Endothelial cell of umbilical vein (primary cell): Measurements from ENCODE around the gene DAW1. TPM values are rescaled to one million over a fixed set of nuclear protein-coding genes. Genes with fewer than 3 reads are reported as not detected.

Source experiments
- BruUV-seq: library from RNA; stranded (reverse); fragments of 400-500 nt; replicated peaks from 2 replicates; lab custom pipeline; 2021; lab: Mats Ljungman, UMichigan
- CTCF ChIA-PET: fragments of 300-600, 350-600 bp; sonication (Branson Sonifier 250); formaldehyde crosslinking; loops from one replicate; lab custom pipeline; 2021; ENCODE audit warnings: antibody characterized with exemption, inconsistent platforms; lab: Charles Lee
- POLR2A ChIA-PET: fragments of 300-600, 350-600 bp; sonication (Branson Sonifier 250); formaldehyde crosslinking; loops from one replicate; lab custom pipeline; 2021; ENCODE audit warnings: antibody characterized with exemption, inconsistent platforms; lab: Charles Lee
- DNase-seq: peaks from one replicate; pipeline ENCODE4 v3.0.0-alpha.2; 2011; ENCODE audit warnings: low read depth, low spot score
- FAIRE-seq: peaks from 2 replicates; lab custom pipeline; 2011; peaks lifted over from hg19 to GRCh38; lab: Jason Lieb, UNC
- H2AFZ ChIP-seq: 2 replicates; pipeline ENCODE4 v1.6.0; 2012; ENCODE audit warnings: low read depth, low read length, control low read depth, inconsistent platforms
- H3K27ac ChIP-seq: 2 replicates; pipeline ENCODE4 v1.5.1; 2011; ENCODE audit warnings: low read depth, mild to moderate bottlenecking, control low read depth, low read length, moderate library complexity; ENCODE audit not compliant: insufficient read depth
- H3K27me3 ChIP-seq, 2 experiments: 2 replicates each; pipeline versions ENCODE4 v1.6.0 to v1.6.1; 2011; ENCODE audit warnings: low read length in 2 of 2, mixed read lengths in 1 of 2; ENCODE audit not compliant: control insufficient read depth in 2 of 2, insufficient read depth in 2 of 2
- H3K36me3 ChIP-seq, 2 experiments: 2 replicates in 1 of 2; 3 replicates in 1 of 2; pipeline ENCODE4 v1.5.1; 2011; ENCODE audit warnings: low read length in 2 of 2, mild to moderate bottlenecking in 1 of 2, moderate library complexity in 1 of 2; ENCODE audit not compliant: control insufficient read depth in 2 of 2, insufficient read depth in 2 of 2; ENCODE audit errors: extremely low read depth in 1 of 2
- H3K4me1 ChIP-seq: 3 replicates; pipeline ENCODE4 v1.5.1; 2011; ENCODE audit warnings: mild to moderate bottlenecking, low read length; ENCODE audit not compliant: control insufficient read depth, insufficient read depth; ENCODE audit errors: extremely low read depth
- H3K4me2 ChIP-seq: 2 replicates; pipeline ENCODE4 v1.6.1; 2011; ENCODE audit warnings: low read length, control low read depth, mixed read lengths; ENCODE audit not compliant: insufficient read depth
- H3K4me3 ChIP-seq, 3 experiments: fragments of 200-600 bp in 1 of 3; sonication (generic), shearing (Covaris generic) in 1 of 3; replicated peaks in 1 of 3; 2 replicates each; pipeline ENCODE4 v1.5.1; 2011 to 2016; ENCODE audit warnings: control low read depth in 3 of 3, low read length in 3 of 3, mild to moderate bottlenecking in 2 of 3, inconsistent platforms in 1 of 3, low read depth in 1 of 3, moderate library complexity in 1 of 3; ENCODE audit not compliant: insufficient read depth in 1 of 3
- H3K79me2 ChIP-seq: 2 replicates; pipeline ENCODE4 v1.6.0; 2012; ENCODE audit warnings: low read length, inconsistent platforms; ENCODE audit not compliant: control insufficient read depth, insufficient read depth
- H3K9ac ChIP-seq: replicated peaks from 2 replicates; pipeline ENCODE3; 2011; ENCODE audit warnings: low read length, control low read depth; ENCODE audit not compliant: insufficient read depth; ENCODE audit errors: extremely low read depth
- H3K9me1 ChIP-seq: replicated peaks from 3 replicates; pipeline ENCODE4 v1.6.0; 2011; ENCODE audit warnings: mild to moderate bottlenecking, low read length; ENCODE audit not compliant: control insufficient read depth, insufficient read depth; ENCODE audit errors: extremely low read depth
- H3K9me3 ChIP-seq: replicated peaks from 2 replicates; pipeline ENCODE4 v1.5.1; 2012; ENCODE audit warnings: low read length, inconsistent platforms; ENCODE audit not compliant: control insufficient read depth, insufficient read depth
- H4K20me1 ChIP-seq: replicated peaks from 2 replicates; pipeline ENCODE3; 2011; ENCODE audit warnings: mild to moderate bottlenecking, low read length; ENCODE audit not compliant: control insufficient read depth, insufficient read depth; ENCODE audit errors: extremely low read depth
- CTCF ChIP-seq, 2 donors: IDR thresholded peaks; 1 replicate in 1 of 2; 2 replicates in 1 of 2; pipeline ENCODE4 v1.5.1; 2011; ENCODE audit warnings: low read length in 2 of 2, mild to moderate bottlenecking in 2 of 2, moderate library complexity in 2 of 2, control low read depth in 1 of 2, inconsistent platforms in 1 of 2, low read depth in 1 of 2; ENCODE audit not compliant: insufficient read depth in 1 of 2; ENCODE audit errors: extremely low read depth in 1 of 2
- EZH2 ChIP-seq: IDR thresholded peaks from 2 replicates; pipeline ENCODE4 v1.6.1; 2012; ENCODE audit warnings: borderline replicate concordance, low read depth, mild to moderate bottlenecking, moderate library complexity, low read length, inconsistent platforms; ENCODE audit not compliant: severe bottlenecking
- FOS ChIP-seq: IDR thresholded peaks from 2 replicates; pipeline ENCODE4 v1.6.1; 2011; ENCODE audit warnings: mild to moderate bottlenecking, low read length, moderate library complexity, borderline replicate concordance; ENCODE audit not compliant: insufficient read depth
- GATA2 ChIP-seq: IDR thresholded peaks from 2 replicates; pipeline ENCODE4 v1.7.0; 2011; ENCODE audit warnings: low read depth, mild to moderate bottlenecking, moderate library complexity, mixed read lengths, low read length; ENCODE audit not compliant: insufficient read length, insufficient read depth
- JUN ChIP-seq: IDR thresholded peaks from 2 replicates; pipeline ENCODE4 v1.6.1; 2011; ENCODE audit warnings: borderline replicate concordance, low read depth; ENCODE audit not compliant: insufficient read length, insufficient read depth
- MAX ChIP-seq: IDR thresholded peaks from 2 replicates; pipeline ENCODE4 v1.6.1; 2011; ENCODE audit not compliant: insufficient read depth, insufficient read length
- MYC ChIP-seq: IDR thresholded peaks from one replicate; pipeline ENCODE4 v1.6.1; 2011; ENCODE audit warnings: mild to moderate bottlenecking, low read depth, low read length
- POLR2A ChIP-seq: IDR thresholded peaks from 2 replicates; pipeline ENCODE4 v1.6.1; 2012; ENCODE audit warnings: low read depth, mild to moderate bottlenecking, control low read depth, low read length
- POLR2AphosphoS5 ChIP-seq: IDR thresholded peaks from 2 replicates; pipeline ENCODE4 v1.6.1; 2012; ENCODE audit warnings: low read depth, mild to moderate bottlenecking, control low read depth, low read length, moderate library complexity; ENCODE audit not compliant: insufficient read depth
- dilution Hi-C: fragments of 300-500 bp; cut with MboI; formaldehyde crosslinking; loops from one replicate; pipeline ENCODE4 v1.15.0; 2019; ENCODE audit warnings: low sequenced_read_pairs; ENCODE audit not compliant: extremely low pct_ligation_motif_present
- intact Hi-C: fragments of 100-400 bp; cut with micrococcal nuclease; formaldehyde crosslinking; loops from one replicate; pipeline ENCODE4 v1.10.0; 2022
- polyA plus RNA-seq, 4 experiments: library from polyadenylated mRNA; depleted of rRNA in 3 of 4; stranded (reverse) in 3 of 4; unstranded in 1 of 4; fragments of >200 nt; gene quantifications; 2 replicates each; pipeline versions ENCODE4 v1.2.1 to v1.2.3, GENCODE V29; 2011 to 2012; ENCODE audit warnings: missing spikeins in 1 of 4
- total RNA-seq: library from RNA; stranded (reverse); gene quantifications from 2 replicates; pipeline ENCODE4 v1.2.3, GENCODE V29; 2021

DAW1 gene
- total and polyA plus RNA-seq, 2 donors (not counting 3 experiments of a cell fraction or from before 2014, with no cell fraction given), result 1.2 to 2.0 TPM

GRCh38 chr2:227906991-227907390 is 35.6 kb downstream of the DAW1 start:
- no peak for DNase-seq
- H3K79me2 ChIP-seq, result no peaks in the 10 kb centered on the region
- H4K20me1 ChIP-seq, result no peaks in the 10 kb centered on the region
- ChIA-PET CTCF (interaction anchor here (1.2 kb wide), 1 partner anchor 17 kb away, joined by 3 read pairs; no protein-coding TSS in a partner anchor), POLR2A (no interaction called here)
- H3K4me1 ChIP-seq, result no peaks in the 10 kb centered on the region
- no peak overlapping the region for H3K9ac ChIP-seq
- H3K4me2 ChIP-seq, result no peak overlapping the region
- no peaks in the 10 kb centered on the region for H3K9me1 ChIP-seq
- TF ChIP-seq MAX (no peak), POLR2A (no peak), JUN (no peak), EZH2 (no peak), MYC (no peak), POLR2AphosphoS5 (no peak), CTCF (IDR thresholded peaks at IDR 0.05; ENCODE audit: extremely low read depth in 1 of 2, insufficient read depth in 1 of 2, low read depth in 1 of 2, low read length in 2 of 2) (no peak), FOS (no peak), GATA2 (no peak)
- no peaks in the 10 kb centered on the region for H3K36me3 ChIP-seq
- FAIRE-seq, result no peak
- H3K4me3 ChIP-seq, result no peak overlapping the region
- H3K27ac ChIP-seq, result no peak overlapping the region
- no peaks in the 10 kb centered on the region for H3K27me3 ChIP-seq
- H3K9me3 ChIP-seq, result no peaks in the 10 kb centered on the region
- dilution Hi-C loops (no loop called here), intact Hi-C loops (no loop called here)
- no TSS peak for BruUV-seq
- H2AFZ ChIP-seq, result no peak overlapping the region
